NCI-H1930 (cell line): ENCODE data around the gene LYVE1.

Experiments
- DNase-seq, 2 experiments: peaks; one replicate each; lab custom pipeline; 2025; lab: John Stamatoyannopoulos, UW

Gene LYVE1

DNA sequence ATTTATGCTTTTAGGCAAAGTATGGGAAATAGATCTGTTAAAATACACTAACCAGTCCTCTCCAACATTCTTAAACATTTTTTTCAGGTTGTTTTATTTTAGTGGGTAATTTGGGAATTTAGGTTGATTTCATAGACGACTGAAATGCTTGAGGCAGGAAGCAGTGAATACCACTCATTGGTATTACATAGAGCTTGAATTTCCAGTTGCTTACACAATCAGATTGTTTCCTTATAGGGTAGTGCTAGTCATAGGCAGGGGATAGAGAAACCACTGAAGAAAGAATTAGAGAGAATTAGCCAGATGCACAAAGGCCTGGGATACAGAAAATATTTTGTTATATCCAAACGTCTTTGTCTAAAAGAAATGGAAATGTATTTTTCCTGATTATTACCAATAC lies 23.9 kb upstream of the LYVE1 start:
- no peak for DNase-seq

DNA sequence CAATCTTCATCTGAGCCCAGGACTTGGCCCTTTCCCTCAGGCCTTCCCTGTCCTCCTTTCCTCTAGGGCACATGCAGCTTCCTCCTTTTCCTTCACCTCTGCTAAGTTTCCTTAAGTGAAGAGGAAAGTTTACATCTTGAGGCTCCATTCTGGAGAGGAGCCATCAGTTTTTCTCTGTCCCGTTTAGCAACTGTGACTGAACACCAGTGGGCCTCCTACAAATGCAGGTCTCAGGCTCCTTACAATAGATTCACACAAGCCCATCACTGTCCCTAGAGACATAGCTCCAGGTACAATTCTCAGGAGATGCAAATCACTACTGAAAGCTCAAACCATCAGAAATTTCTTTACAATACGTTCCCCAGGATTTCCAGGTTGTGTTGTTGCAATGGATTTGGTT lies 23.3 kb upstream of the LYVE1 start:
- DNase-seq = no peak

DNA sequence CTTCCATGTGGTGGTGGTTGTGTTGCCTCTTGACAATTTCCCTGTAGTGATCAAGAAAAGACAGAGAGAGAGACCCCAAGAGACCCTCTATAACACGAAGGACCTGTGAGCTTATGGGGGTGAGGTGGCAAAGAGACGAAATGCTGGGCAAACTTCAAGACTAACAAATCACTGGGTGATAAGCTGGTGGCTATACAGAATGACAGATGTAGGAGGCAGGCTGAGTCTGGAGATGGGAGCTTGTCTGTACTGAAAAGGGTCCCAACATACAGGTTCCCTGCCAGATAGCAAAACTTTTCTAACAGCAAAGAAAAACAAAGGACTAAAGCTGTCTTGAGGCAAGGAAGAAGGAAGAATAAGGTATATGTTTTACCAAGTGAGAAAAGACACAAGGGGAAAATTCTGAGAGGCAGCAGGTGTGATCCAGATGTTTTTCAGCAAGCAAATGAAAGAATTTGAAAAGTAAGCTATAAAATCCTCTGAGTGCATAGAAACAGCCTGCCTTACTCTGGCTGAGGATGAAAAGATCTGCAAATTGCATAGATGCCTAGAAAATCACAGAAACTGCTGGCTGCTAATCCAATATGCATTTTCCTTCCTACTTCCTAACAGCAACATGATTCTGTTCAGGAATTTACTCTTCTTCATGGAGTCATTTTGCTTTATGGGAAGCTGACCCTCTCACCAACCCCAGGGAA lies 21.9 kb upstream of the LYVE1 start:
- no peak for DNase-seq

DNA sequence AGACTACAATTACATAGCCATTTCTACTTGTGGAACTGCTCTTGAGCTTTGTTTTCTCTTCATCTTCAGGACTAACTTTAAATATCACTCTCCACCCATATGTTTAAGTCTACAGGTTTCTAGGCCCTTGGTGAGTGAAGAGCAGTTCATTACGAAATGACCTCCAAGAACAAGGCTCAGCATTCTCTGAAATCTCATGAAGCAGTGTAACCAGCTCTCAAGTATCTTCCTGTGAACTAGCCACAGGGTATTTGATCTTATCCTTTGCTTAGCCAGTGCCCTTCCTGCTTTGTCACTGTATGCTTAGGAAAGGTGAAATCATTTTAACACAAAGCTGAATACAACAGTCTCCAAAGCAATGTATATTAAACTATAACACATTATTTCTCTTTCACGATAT lies 20.4 kb upstream of the LYVE1 start:
- no peak for DNase-seq

DNA sequence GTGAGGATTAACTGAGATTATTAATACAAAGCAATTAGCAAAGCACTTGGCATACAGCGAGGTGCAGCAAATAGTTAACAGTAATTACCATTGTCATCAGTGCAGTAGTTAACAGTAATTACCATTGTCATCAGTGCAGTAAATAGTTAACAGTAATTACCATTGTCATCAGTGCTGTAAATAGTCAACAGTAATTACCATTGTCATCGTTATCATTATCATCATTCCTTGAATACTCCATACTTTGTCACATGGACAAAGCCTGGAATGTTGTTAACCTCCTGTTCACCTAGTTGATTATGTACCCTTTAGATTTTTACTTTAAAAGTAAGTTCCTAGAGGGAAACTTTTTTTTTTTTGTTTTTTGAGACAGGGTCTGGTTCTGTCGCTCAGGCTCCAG lies 19.5 kb upstream of the LYVE1 start:
- DNase-seq = no peak

DNA sequence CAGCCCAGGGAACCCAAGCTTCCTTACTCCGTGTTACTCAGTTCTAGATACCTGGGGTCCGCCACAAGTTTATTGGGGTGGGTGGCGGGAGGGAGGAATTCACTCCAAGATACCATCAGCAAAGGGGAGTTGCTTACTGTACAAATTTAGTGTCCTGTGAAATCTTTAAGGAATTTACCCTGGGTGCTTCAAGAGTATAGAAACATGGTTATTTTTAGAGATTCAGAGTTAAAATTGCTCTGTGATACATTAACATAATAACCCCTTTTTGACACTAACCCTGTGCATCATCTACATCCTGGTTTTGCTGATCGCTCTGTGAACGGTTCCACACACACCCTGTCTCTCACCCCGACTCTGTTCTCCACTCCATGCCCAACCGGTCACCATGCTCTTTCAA lies 18.9 kb upstream of the LYVE1 start:
- no peak for DNase-seq

DNA sequence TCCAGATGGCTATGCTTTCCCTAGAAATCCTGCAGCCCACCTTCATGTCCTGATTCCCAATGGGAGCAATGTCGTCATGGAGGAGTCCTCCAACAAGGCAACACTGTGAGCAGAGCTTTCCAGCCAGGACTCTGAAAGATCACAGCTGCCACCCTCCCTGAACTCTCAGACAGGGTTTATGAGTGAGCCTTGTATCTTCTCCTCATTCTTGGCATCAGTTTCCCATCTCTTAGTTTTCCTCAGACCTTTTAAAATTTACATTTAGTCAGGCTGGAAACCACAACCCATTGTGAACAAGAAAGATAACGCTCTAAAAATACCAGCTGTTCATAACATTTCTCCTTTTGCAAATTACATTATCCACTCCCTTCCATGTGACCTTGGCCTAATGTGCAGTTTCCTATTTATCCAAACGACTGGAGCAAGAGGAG lies 15.6 kb upstream of the LYVE1 start:
- no peak for DNase-seq

DNA sequence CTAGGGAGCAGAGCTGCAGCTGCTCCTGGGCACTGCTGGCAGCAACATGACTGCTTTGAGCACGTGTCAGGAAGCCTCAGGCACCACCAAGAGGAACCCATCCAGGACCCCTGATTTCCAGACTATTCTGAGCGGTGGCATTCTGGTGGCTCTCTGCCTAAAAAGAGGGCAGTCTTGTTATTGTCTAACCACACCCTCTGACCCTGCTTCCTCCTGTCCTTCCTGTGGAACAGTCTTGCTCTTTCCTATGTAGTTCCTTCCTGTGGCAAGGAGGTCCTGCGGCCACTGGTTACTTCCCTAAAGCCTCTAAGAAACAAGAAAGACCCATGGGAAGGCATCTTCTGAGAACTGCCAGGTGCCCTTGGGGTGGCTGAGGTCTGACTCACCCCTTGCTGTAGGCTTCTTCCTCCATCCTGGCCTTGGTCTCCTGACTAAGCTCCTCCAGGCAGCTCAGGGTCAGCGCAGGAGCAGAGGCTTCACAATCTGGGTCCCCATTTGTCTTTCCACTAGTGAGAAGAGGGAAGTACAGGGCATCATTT lies 13.1 kb upstream of the LYVE1 start:
- DNase-seq = no peak

DNA sequence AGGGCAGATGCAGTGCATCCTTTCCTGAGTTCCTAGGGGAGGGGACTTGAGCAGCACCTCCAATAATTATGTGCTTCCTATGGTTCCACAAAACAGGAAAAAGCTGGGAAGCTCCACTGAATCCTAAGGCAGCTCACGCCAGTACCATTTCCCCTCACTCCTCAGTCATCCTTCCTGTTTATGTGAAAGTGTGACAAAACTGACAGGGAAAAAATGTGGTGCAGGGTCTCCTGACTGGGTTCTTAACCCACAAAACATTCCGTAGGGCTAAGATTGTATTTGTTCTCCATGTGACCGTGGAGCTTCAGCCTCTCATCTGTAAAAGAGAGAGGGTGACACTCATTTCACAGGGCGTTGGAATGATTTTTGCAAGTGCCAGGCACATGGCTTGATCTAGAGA lies 12.2 kb upstream of the LYVE1 start:
- DNase-seq = no peak

DNA sequence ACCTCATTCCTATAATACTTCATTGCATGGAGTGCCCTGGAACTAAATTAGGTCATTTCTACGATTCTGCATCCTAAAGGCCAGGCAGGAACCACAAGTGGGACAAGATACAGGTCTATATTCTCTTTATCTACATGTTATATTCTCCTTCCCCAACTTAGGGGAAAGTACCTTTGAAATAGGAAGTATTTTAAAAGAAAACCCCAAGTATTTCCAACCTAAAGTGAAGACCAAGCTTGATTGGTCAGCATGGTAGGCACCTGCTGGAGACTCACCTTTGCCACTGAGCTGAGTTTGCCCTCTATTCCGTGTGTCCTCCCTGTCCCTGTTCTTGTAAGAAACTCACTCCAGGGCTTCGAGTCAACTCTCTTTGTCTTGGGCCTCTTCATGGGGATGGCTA lies 11.2 kb upstream of the LYVE1 start:
- no peak for DNase-seq

DNA sequence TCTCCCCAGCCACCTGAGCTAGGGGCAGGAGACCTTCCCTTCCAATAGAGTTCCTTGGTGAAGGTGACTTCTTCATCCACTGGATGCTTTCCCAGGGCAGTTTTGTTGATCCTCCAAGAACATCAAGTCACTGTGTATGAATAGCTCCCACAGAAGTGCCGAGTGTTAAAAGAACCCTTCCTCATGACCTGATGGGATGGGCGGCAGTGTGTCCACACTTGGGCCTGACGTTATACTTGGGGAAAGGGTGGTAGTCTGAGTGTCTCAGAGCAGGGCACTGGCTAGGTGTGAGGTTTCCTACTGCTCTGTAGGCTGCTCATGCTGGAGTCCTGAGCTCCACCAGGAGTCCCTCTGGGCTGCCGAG lies 7.6 kb upstream of the LYVE1 start:
- no peak for DNase-seq

DNA sequence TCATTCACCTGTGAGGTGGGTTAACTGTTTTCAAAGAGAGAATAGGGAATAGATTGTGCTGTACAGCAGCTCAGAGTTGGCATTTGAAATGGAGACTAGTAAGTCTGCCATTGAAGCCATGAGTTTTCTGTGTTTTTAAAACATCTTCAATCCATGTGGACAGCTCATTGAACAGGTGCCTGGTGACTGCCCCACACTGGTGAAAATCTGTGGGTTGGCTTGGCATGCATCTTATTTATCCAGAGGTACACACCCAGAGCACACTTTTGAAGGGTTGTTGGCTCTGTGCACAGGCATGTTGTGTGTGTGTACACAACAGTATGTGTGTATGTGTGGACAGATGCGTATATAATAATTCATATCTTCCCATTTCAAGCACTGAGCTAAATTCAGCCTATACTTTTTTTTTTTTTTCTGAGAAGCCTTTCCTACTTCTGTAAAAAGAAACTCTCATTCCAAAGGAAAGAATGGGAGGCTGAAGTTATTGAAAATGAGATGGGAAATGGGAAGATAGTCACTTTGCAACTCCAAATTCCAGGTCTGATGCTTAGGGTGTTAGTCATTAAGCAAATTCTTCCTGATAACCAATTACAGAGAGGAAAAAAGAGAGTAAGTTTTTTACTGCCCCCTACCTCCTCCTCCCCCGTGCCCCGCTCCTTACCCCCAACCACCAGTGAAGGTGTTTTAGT lies 7.0 kb upstream of the LYVE1 start:
- no peak for DNase-seq

DNA sequence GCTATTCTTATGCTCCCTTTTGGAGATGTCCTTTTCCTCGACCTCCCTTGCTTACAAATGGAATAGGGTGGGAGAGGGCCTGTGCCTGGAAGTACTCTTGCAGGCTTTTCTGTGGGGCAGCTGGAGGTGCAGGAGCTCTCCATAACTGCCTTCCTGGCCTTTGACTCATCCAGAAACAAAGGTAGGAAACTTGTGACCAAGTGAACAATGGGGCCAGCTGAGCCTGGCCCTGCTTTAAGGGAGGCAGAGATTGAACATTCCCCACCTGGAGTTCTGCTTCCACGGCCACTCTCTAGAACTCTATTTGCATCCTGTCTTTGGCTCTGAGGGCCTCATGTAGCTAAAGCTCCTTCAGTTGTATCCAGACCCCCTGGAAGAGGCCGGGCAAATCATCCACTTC lies 5.1 kb upstream of the LYVE1 start:
- DNase-seq = no peak

DNA sequence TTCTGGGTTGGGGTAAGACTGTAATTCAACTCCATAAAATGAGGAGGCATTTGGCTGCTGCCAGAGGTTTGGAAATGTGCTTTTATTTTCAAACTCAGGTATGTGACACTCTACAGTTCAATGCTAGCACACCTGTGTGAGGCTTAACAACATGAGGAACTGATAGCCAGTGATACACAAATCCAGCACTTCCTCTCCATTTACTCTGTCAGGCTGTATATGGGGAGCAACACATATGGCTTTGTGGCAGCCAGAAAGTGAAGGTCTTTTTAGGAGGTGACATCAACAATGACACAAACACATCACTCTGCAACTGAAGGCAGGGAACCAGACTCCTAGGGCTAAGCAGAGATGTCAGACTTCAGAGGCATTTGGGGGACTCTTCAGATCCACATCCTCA lies 4.6 kb upstream of the LYVE1 start:
- DNase-seq = no peak

DNA sequence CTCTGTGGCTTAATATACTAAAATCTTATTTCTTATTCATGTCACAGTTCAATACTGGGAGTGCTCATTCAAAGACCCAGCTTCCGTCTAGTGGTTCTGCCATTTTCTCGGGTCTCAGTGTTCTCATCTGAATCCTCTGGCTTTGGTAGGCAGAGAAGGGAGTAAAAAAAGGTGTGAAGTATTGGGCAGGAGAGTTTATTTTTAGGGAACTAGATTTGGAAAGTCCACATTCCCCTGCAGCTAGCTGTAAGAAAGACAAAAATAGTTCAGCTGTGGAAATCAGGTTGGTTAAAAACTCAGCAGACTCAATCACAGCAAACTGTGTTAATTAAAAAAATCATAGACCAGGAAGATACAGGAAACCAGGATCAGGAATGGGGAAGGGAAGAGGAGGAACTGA lies 4.1 kb upstream of the LYVE1 start:
- DNase-seq = no peak

DNA sequence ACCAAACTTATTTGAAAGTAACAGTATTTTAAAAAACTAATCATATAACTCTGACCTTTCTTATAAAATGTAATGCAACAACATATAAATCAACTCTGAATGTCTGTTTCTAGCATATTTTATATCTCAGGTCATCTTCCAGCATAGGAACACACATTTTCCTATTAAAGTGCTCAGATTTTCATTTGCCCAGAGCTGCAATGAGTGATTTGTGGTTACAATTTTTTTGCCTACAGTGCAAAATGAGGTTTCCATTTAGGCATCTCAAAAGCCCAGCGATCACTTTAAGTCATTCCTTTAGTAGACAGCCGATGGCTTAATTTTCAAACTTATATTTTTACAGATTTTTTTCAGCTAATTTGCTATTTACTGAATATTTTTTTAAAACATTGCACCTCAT lies 1.0 kb downstream of the LYVE1 start:
- DNase-seq = no peak

DNA sequence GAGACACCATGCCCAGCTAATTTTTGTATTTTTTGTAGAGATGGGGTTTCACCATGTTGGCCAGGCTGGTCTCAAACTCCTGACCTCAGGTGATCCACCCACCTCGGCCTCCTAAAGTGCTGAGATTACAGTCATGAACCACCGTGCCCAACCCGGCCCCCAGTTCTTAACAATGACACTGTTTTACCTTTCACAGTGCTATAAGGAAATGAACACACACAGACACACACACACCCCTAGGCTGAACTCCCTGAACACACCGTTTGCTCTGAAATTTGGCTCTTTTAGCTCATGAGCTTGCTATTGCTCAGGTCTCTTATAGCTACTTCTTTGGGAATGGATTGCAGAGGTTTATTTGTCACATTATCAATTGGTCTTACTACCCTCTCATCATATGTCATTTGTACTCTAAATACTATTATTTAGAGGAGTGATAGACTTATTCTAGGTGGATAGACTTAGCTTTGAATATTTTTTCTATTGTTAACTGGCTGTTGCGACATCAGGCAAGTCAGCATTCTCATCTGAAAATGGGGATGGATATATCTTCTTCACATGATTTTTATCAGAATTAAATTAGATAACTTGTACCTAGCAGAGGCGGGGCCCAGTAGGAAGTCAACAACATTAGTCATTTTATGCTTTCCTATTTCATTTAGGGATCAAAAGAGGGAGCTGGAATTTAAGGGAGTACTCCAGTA lies 2.1 kb downstream of the LYVE1 start:
- no peak for DNase-seq

DNA sequence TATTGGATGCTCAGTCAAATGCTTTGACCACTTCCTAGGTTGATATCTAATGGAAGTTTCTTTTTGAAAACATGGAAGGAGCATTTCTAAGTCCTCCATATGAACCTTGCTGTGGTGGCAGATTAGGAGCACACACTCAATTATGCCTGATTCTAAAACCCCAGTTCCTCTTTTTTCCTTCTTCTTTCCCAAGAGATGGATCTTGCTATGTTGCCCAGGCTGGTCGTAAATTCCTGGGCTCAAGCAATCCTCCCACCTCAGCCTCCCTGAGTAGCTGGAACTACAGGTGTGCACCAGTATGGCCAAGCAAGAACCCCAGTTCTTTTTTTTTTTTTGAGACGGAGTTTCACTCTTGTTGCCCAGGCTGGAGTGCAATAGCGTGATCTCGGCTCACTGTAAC lies 3.0 kb downstream of the LYVE1 start:
- no peak for DNase-seq

DNA sequence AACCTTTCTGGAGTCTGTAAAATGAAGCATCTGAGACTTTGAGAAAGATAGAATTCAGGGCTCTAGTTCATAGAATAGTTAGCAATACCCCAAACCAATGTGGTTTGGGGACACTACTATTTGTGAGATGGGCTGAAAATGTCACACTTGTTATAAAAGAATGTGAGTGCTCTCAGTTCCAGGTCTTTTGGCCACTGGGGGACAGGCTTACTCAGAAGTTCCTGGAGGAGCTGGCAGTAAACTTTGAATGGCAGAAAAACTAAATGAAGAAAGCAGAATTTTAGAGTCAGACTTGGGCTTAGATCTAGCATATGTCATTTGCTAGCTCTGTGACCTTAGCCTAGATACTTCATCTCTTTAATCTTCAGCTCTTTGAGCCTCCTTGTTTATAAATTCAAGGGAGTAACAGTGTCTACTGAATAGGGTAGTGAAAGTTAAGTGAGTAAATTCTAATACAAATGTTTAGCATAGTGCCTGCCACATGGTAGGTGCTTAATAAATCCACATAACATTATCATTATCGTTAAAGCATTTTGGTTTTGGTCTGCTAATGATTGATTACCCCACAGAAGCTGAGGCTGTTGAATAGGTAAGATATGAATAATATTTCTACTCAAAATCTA lies 3.7 kb downstream of the LYVE1 start:
- no peak for DNase-seq

DNA sequence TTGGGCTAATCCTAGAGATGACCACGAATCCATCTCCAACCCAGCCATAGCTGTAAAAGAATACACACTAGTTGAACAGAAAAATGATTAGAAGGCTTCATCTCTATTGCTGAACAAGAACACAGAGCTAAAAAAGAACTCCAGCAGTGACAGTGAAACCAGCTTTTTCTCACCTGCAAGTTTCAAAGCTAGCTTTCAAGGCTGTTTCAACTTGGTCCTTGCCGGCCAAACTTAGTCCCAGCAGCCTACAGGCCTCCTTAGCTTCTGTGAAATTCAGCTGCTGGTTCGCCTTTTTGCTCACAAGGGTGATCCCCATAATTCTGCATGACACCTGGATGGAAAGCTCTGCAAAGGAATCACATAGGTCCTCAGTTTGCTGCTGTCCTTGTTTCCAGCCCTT lies 4.4 kb downstream of the LYVE1 start:
- no peak for DNase-seq

DNA sequence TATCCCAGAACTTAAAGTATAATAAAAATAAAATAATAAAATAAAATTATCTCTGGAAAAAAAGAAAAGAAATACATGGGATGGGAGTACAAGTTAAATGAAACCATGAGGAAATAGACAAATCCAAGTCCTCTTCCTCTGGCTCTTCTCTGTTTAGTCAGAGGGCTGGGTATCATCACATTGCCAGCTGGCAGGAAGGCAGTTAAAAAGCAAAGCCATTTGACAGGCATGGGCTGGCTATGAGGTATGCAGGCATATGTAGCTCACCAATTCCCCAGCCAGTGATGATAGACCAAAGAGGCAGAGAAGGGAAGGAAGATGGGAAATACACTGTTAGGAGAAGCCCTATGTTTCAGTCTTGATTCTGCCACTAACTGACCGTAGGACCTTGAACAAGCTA lies 6.5 kb downstream of the LYVE1 start:
- no peak for DNase-seq

DNA sequence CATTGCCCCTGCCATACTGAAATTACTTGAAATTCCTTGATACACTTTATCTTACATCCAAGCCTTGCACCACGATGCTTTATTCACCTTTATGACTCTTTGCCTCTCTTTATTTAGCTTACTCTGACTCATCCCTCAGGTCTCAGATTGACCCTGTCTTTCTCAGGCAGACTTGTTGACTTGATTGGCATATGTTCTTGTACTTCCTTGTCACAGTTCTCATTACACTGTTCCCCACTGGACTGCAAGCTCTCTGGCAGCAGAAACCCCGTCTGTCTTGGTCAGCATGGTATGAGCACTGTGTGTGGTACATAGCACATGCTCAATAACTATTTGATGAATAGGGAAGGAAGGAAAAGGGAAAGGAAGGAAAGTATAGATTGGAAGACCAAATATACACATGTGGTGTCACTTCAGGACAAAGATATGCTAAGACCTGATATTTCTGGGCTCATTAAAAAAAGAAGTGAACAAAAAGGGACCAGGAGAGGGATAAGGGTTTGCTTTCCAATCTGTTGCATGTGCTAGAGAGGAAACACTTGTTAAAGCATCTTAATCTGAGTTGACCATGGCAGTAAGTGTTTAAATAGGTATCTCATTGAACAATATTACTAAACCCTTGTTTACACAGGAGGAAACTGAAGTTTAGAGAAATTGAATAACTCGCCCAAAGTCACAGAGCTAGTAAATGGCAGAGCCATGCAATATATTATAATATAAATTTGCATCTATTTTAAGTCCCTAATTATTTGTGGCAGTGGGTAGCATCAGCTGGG lies 7.2 kb downstream of the LYVE1 start:
- no peak for DNase-seq
